ENCODE data around the gene DMD. TPM values are rescaled to one million over a fixed set of nuclear protein-coding genes. Genes with fewer than 3 reads are reported as not detected.

DMD gene
- total RNA-seq, 1 experiment from 2014 or later = 2.2 TPM

GRCh38 chrX:31170792-31171191, 2040.6 kb downstream of the DMD start:
- BruUV-seq (replicated peaks) = no TSS peak
- POLR2A ChIA-PET = no interaction called here
- in situ Hi-C loops (cut with HindIII; ENCODE audit: low pct_unique_long_range_greater_than_20kb, low sequenced_read_pairs) = no loop called here

GRCh38 chrX:31168551-31168950, 2042.8 kb downstream of the DMD start:
- CTCF ChIA-PET = no interaction called here
- POLR2A ChIA-PET = no interaction called here
- Histone ChIP-seq H3K27me3 (ENCODE audit: control insufficient read depth, insufficient read depth, low read length) (no peaks in the 10 kb centered on the region), H3K27ac (ENCODE audit: low read length) (no peak overlapping the region), H3K4me1 (ENCODE audit: control insufficient read depth, insufficient read depth, low read length) (no peaks in the 10 kb centered on the region), H3K4me3 (ENCODE audit: low read depth in 2 of 2, low read length in 2 of 2) (no peak overlapping the region), H3K9me3 (ENCODE audit: control insufficient read depth, insufficient read depth, low read depth, low read length) (no peaks in the 10 kb centered on the region), H3K36me3 (ENCODE audit: control insufficient read depth, insufficient read depth, low read length) (no peaks in the 10 kb centered on the region)
- no peak for DNase-seq (ENCODE audit: low read depth, low spot score)
- in situ Hi-C loops (cut with HindIII; ENCODE audit: low pct_unique_long_range_greater_than_20kb, low sequenced_read_pairs) = no loop called here
- no TSS peak for BruUV-seq (replicated peaks)
- intact Hi-C loops (cut with micrococcal nuclease; ENCODE audit: unreplicated experiment) = no loop called here
- TF ChIP-seq, protein P1, sequence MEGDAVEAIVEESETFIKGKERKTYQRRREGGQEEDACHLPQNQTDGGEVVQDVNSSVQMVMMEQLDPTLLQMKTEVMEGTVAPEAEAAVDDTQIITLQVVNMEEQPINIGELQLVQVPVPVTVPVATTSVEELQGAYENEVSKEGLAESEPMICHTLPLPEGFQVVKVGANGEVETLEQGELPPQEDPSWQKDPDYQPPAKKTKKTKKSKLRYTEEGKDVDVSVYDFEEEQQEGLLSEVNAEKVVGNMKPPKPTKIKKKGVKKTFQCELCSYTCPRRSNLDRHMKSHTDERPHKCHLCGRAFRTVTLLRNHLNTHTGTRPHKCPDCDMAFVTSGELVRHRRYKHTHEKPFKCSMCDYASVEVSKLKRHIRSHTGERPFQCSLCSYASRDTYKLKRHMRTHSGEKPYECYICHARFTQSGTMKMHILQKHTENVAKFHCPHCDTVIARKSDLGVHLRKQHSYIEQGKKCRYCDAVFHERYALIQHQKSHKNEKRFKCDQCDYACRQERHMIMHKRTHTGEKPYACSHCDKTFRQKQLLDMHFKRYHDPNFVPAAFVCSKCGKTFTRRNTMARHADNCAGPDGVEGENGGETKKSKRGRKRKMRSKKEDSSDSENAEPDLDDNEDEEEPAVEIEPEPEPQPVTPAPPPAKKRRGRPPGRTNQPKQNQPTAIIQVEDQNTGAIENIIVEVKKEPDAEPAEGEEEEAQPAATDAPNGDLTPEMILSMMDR (IDR thresholded peaks at IDR 0.05) = no peak
- ATAC-seq = no peak

More at GRCh38 chrX:31170792-31171191, 2040.6 kb downstream of the DMD start:
- TF ChIP-seq TCF7L2 (IDR thresholded peaks at IDR 0.05; ENCODE audit: low read depth, low read length) (no peak), SIN3A (IDR thresholded peaks at IDR 0.05; ENCODE audit: borderline replicate concordance, insufficient read depth, low read depth, low read length) (no peak), POLR2AphosphoS5 (IDR thresholded peaks at IDR 0.05; ENCODE audit: low read depth, low read length) (no peak)
- TF ChIP-seq, protein P2, sequence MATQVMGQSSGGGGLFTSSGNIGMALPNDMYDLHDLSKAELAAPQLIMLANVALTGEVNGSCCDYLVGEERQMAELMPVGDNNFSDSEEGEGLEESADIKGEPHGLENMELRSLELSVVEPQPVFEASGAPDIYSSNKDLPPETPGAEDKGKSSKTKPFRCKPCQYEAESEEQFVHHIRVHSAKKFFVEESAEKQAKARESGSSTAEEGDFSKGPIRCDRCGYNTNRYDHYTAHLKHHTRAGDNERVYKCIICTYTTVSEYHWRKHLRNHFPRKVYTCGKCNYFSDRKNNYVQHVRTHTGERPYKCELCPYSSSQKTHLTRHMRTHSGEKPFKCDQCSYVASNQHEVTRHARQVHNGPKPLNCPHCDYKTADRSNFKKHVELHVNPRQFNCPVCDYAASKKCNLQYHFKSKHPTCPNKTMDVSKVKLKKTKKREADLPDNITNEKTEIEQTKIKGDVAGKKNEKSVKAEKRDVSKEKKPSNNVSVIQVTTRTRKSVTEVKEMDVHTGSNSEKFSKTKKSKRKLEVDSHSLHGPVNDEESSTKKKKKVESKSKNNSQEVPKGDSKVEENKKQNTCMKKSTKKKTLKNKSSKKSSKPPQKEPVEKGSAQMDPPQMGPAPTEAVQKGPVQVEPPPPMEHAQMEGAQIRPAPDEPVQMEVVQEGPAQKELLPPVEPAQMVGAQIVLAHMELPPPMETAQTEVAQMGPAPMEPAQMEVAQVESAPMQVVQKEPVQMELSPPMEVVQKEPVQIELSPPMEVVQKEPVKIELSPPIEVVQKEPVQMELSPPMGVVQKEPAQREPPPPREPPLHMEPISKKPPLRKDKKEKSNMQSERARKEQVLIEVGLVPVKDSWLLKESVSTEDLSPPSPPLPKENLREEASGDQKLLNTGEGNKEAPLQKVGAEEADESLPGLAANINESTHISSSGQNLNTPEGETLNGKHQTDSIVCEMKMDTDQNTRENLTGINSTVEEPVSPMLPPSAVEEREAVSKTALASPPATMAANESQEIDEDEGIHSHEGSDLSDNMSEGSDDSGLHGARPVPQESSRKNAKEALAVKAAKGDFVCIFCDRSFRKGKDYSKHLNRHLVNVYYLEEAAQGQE (IDR thresholded peaks at IDR 0.05; ENCODE audit: insufficient read depth in 1 of 2, low read depth in 2 of 2, low read length in 1 of 2) = no peak
- TF ChIP-seq, protein P1 (IDR thresholded peaks at IDR 0.05) = no peak
- no peaks in the 10 kb centered on the region for H3K4me1 ChIP-seq (ENCODE audit: control insufficient read depth, insufficient read depth, low read length)
- ATAC-seq = no peak
- no peaks in the 10 kb centered on the region for H3K9me3 ChIP-seq (ENCODE audit: control insufficient read depth, insufficient read depth, low read depth, low read length)
- intact Hi-C loops (cut with micrococcal nuclease; ENCODE audit: unreplicated experiment) = no loop called here
- H3K4me3 ChIP-seq (ENCODE audit: low read depth in 2 of 2, low read length in 2 of 2) = no peak overlapping the region
- no peaks in the 10 kb centered on the region for H3K27me3 ChIP-seq (ENCODE audit: control insufficient read depth, insufficient read depth, low read length)
- no peaks in the 10 kb centered on the region for H3K36me3 ChIP-seq (ENCODE audit: control insufficient read depth, insufficient read depth, low read length)
- DNase-seq (ENCODE audit: low read depth, low spot score) = no peak
- H3K27ac ChIP-seq (ENCODE audit: low read length) = no peak overlapping the region
- CTCF ChIA-PET = no interaction called here

- no TSS peak for BruUV-seq (replicated peaks)
- intact Hi-C loops (cut with micrococcal nuclease; ENCODE audit: unreplicated experiment) = no loop called here
- Histone ChIP-seq H3K4me1 (ENCODE audit: control insufficient read depth, insufficient read depth, low read length) (no peaks in the 10 kb centered on the region), H3K27me3 (ENCODE audit: control insufficient read depth, insufficient read depth, low read length) (no peaks in the 10 kb centered on the region), H3K9me3 (ENCODE audit: control insufficient read depth, insufficient read depth, low read depth, low read length) (no peaks in the 10 kb centered on the region), H3K36me3 (ENCODE audit: control insufficient read depth, insufficient read depth, low read length) (no peaks in the 10 kb centered on the region), H3K4me3 (ENCODE audit: low read depth in 2 of 2, low read length in 2 of 2) (no peak overlapping the region), H3K27ac (ENCODE audit: low read length) (no peak overlapping the region)
- ChIA-PET CTCF (no interaction called here), POLR2A (no interaction called here)
- ATAC-seq (no peak), DNase-seq (ENCODE audit: low read depth, low spot score) (no peak)
- no peak for TF ChIP-seq TCF7L2 (IDR thresholded peaks at IDR 0.05; ENCODE audit: low read depth, low read length)
- TF ChIP-seq, protein P2 (IDR thresholded peaks at IDR 0.05; ENCODE audit: insufficient read depth in 1 of 2, low read depth in 2 of 2, low read length in 1 of 2) = no peak
- no peak for TF ChIP-seq POLR2AphosphoS5 (IDR thresholded peaks at IDR 0.05; ENCODE audit: low read depth, low read length)
- TF ChIP-seq, protein P1 (IDR thresholded peaks at IDR 0.05) = no peak
- TF ChIP-seq SIN3A (IDR thresholded peaks at IDR 0.05; ENCODE audit: borderline replicate concordance, insufficient read depth, low read depth, low read length) = no peak
- in situ Hi-C loops (cut with HindIII; ENCODE audit: low pct_unique_long_range_greater_than_20kb, low sequenced_read_pairs) = no loop called here
Measured at GRCh38 chrX:31166832-31167231, 2044.5 kb downstream of the DMD start.

All from Panc1 (cell line).